ENCODE measurements around the gene KLHDC3.
A peak's percentile ranks its signal among the peaks of the same experiment; 100 is the strongest.

The KLHDC3 gene

DNA sequence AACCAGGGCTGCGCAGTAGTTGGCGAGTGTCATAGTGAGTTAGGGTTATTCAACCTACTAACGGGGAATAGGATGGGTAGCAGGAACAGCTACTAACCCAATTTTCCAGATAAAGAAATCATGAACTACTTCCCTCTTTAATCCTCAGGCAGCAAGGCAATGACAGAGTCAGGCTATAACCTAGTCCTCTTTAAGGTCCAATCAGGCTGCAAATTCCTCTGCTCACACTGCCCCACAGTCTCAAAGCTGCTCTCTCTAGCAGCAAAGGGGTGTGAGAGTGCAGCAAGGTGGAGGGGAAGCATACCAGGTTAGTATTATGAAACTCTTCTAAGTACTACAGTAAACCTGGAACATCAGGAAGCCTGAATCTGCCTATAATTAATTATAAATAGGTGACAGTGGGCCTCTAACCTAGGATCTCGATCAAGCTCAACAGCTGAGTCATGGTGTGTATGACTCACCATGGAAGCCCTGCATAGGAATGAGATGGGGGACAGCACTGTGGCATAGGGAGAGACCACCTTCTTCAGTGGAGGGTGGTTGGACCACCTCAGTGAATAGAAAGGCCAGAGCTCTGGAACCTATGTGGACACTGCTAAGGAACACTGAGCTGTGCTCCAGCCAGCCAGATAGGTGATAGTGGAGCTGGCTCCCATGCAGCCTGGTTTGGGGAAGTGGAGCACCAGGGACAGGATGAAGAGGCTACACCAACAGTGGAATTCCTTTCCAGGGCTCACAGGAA lies 43.0 kb upstream of the KLHDC3 start:
- no peak overlapping the region for H3K27ac ChIP-seq
- TF ChIP-seq, protein P1, sequence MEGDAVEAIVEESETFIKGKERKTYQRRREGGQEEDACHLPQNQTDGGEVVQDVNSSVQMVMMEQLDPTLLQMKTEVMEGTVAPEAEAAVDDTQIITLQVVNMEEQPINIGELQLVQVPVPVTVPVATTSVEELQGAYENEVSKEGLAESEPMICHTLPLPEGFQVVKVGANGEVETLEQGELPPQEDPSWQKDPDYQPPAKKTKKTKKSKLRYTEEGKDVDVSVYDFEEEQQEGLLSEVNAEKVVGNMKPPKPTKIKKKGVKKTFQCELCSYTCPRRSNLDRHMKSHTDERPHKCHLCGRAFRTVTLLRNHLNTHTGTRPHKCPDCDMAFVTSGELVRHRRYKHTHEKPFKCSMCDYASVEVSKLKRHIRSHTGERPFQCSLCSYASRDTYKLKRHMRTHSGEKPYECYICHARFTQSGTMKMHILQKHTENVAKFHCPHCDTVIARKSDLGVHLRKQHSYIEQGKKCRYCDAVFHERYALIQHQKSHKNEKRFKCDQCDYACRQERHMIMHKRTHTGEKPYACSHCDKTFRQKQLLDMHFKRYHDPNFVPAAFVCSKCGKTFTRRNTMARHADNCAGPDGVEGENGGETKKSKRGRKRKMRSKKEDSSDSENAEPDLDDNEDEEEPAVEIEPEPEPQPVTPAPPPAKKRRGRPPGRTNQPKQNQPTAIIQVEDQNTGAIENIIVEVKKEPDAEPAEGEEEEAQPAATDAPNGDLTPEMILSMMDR (conservative IDR thresholded peaks at IDR 0.05): no peak

GRCh38 chr6:42971746-42972327 lies 42.2 kb upstream of the KLHDC3 start:
- TF ChIP-seq, protein P1 (conservative IDR thresholded peaks at IDR 0.05): no peak
- H3K27ac ChIP-seq: no peak overlapping the region

GRCh38 chr6:42973926-42974325 lies 40.1 kb upstream of the KLHDC3 start:
- TF ChIP-seq, protein P1 (conservative IDR thresholded peaks at IDR 0.05): no peak
- H3K27ac ChIP-seq: no peak overlapping the region

DNA sequence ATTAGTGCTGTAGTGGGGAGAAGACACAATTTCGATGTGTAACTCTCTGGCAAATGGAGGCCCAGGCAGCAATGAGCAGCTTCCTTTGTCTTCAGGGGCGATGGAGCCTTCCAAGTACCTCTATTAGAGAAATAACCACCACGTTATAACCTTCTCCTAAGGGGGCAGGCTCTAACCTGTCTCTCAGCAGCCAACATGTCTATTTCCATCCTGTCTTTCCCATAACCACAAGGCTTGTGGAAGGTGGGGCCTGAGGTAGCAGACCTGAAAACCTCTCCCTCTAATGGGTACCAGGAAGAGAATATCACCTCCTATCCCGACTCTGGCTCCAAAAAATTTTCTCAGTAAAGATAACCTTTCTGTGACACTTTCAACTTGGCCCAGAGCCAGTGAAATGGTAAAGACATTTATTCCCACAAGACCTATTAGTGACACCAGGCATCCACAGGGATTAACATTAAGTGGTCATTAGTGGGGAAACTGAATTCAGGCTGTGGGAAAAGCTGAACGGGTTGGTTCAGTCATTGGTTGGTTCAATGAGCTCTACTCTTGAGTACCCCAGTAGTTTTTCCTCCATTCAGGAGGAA lies 39.0 kb upstream of the KLHDC3 start:
- H3K27ac ChIP-seq: no peak overlapping the region
- TF ChIP-seq, protein P1 (conservative IDR thresholded peaks at IDR 0.05): no peak

DNA sequence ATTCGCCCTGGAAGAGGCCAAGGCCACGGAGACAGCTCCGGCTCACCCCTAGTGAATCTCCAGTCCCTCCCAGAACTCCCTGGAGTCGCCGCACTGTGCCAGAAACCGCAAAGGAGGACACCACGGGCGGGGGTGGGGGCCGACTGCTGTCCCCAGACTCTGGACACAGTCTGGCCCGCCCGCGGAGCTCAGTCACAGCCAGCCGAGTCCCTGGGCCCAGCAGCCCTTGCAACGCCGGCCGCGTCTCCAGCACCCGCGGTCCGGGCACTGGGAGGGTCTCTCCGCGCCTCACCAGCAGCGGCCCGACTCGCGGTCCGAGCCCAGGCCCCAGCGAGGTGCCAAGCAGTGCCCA lies 35.6 kb upstream of the KLHDC3 start:
- H3K27ac ChIP-seq: peak overlapping the region; percentile 89
- TF ChIP-seq, protein P1 (conservative IDR thresholded peaks at IDR 0.05): no peak

DNA sequence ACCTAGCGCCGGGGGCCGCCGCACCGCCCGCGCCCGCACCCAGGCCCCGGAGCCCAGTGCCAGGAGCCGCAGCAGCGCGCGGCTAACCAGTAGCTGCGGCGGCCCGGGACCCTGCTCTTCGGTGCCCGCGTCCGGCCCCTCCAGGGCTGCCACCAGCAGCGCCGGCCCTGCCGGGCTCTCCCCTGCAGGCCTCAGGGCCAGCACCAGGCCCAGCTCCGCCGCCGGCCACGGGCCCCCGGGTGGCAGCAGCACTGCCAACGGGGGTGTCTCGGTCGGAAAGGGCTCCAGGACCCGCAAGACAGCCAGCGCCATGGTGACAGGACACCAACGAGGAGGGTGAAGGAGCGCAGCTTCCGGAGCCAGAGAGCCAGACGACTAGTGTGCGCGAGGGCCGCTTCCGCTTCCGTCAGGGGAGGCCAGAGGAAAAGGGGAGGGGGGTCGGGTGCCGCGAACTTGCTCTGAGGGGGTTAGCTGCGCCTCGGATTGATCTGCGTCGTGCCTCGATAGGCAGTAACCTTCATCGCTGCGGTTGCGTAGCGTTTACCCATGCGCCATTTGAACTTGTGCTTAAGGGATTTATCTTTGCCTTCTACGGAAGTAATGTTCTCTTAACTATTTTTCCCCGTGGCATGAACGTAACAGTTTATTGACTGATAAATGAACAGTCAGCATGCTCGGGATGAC lies 35.1 kb upstream of the KLHDC3 start, which contains the start of gene PEX6:
TSS of gene PEX6 (minus strand) at position 343 of the 684 bp plus-strand sequence. CDS start at position 312, 31 bp downstream.
- peak within 1 kb of the TSS; percentile 89 for H3K27ac ChIP-seq
- TF ChIP-seq, protein P1 (conservative IDR thresholded peaks at IDR 0.05): no peak
